D721Med (cell line): ENCODE data around the gene MORC1.

Experiments
- DNase-seq: peaks from one replicate; pipeline ENCODE4 v3.0.0; 2011; ENCODE audit warnings: low spot score; ENCODE audit not compliant: insufficient read length
- FAIRE-seq: peaks from 2 replicates; lab custom pipeline; 2011; peaks lifted over from hg19 to GRCh38; lab: Jason Lieb, UNC
- TF ChIP-seq, protein P1 (sequence below): IDR thresholded peaks from 2 replicates; pipeline ENCODE4 v1.5.1; 2012; ENCODE audit warnings: mild to moderate bottlenecking, control low read depth; ENCODE audit not compliant: insufficient read depth; ENCODE audit errors: missing control alignments

MORC1 gene

DNA sequence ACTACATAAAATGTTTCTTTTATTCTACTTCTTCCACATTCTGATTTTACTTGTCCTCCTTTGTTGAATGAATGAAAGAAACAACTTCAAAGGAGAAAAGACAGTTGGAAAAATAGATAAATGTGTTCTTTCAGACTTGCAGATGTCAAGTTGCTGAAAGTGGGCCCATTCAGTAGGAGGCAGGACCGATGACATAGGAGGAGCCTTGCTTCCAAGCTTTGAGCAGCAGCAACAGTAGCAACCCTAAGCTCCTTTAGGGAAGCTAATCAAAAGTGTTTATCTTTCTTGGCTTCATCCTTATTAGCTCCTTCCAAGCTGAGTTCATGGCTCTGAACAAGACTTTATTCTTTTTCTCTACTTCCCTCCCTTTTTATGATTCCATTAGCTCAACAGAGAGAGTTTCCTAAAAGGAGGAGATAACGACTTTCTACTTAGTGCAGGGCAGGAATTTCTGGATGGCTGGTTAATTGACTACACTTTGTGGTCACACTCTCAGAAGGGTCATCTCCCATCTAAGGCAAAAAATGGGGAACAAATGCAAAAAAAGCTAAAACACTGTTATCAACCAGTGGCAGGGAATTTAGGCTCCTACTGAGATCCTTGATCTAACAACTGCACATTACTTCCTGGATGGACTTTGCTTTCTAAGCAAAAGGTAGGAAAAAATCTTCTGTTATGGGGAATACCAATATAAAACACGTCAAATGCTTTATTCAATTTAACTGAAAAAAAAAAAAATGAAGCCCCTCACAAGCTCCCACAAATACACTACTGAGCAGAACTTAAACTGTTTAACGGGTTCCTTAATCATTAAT, 4.8 kb downstream of the MORC1 start:
- TF ChIP-seq, protein P1, sequence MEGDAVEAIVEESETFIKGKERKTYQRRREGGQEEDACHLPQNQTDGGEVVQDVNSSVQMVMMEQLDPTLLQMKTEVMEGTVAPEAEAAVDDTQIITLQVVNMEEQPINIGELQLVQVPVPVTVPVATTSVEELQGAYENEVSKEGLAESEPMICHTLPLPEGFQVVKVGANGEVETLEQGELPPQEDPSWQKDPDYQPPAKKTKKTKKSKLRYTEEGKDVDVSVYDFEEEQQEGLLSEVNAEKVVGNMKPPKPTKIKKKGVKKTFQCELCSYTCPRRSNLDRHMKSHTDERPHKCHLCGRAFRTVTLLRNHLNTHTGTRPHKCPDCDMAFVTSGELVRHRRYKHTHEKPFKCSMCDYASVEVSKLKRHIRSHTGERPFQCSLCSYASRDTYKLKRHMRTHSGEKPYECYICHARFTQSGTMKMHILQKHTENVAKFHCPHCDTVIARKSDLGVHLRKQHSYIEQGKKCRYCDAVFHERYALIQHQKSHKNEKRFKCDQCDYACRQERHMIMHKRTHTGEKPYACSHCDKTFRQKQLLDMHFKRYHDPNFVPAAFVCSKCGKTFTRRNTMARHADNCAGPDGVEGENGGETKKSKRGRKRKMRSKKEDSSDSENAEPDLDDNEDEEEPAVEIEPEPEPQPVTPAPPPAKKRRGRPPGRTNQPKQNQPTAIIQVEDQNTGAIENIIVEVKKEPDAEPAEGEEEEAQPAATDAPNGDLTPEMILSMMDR, result no peak
- no peak for DNase-seq
- FAIRE-seq, result peak; percentile 11

DNA sequence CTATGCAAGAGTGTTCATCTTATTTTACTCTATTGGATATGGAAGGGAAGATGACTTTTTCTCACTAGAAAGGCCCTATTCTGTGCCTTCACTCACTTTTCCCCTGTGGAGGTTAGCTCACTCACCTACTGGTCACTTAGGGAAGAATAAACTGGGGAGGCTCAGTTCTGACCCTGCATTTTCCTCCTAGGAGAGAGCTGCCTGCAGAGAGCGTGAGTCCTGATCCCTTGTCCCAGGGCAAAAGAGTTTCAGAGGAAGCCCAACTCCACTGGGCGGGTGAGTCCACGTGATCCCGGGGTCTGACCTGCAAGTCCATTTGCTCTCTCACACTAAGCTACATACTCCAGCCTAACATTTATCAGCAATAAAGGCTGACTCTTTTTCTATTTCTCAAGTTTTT, 8.4 kb downstream of the MORC1 start:
- TF ChIP-seq, protein P1, result no peak
- FAIRE-seq (no peak), DNase-seq (no peak)

DNA sequence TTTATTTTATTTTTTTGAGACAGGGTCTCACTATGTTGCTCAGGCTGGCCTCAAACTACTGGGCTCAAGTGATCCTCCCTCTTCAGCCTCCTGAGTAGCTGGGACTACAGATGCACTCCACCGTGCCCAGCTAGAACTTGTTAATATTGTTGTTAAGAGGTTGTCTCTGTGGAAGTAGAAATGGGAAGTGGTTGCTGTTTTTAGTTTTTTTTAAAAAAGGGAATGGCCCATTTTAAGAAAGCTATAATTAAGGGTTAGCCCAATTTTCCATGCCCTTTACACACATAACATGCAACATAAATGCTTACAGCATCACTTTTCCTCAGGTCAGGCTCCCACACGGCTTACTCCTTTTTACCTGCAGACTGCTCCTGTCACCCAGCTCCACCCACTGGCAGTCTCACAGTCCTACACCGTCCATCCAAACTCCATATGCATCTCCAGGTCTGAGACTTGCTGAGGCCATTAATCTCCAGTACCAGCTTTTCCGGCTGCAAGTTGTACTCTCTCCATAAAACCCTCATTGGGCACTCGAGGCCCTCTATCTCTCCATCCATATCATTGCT, 19.8 kb downstream of the MORC1 start:
- TF ChIP-seq, protein P1, result peak; percentile 19
- no peak for DNase-seq
- FAIRE-seq, result no peak

DNA sequence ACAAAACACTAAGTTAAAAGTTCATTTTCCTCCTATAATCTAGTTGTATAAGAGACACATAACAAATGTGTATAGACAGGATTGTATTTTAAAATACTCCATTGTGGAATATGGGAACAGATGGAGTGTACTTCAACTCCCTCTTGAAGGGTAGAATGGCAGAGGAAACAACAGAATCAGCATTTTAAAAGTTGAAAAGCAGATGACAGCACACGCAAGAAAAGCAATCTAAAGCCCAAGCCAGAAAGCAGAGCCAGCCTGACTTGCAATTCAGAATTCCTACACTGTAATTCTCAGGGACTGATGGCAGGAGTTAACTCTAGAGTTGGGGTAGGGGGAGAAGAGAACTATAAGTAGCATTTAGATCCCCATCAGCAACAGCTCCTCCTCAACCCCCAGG, 22.8 kb downstream of the MORC1 start:
- no peak for FAIRE-seq
- TF ChIP-seq, protein P1, result no peak

DNA sequence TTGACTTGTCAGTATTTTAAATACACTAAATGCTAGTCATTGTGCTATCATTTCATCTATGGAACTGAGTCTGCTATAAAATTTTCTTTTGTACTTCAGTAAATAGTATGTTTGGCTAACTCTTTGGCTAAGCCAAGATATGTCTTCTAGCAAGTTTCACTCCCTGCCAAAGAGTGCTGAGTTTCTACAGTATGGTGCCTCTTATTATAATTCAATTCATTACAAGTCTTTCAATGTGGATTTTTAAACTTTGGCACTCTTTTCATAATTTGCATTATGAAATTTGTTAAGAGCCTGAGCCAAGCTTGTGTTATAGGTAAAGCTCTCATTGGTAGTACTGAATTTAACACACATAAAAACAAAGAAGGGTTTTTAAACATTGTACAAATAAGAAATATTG, 24.4 kb downstream of the MORC1 start:
- TF ChIP-seq, protein P1, result no peak

More for the DNA sequence above, 22.8 kb downstream of the MORC1 start:
- DNase-seq, result no peak

DNA sequence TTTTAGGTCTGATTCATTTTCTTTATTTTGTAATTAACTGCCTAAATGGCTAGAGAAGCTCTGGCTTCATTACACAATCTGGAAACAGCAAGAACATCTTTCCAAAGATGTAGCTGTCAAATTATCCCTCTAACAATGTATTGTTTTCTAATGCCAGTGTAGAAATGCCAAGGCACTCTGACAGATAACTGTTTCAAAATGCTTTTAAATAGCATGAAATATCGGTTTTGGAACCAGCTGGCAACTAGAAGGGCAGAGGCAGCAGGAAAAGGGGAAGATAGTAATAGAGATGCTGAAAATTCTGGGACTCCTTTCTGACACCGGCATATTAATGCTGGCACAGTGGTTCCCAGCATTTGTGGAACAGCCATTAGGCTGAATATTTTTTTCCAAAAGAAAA, 26.1 kb downstream of the MORC1 start:
- DNase-seq (no peak), FAIRE-seq (peak; percentile 29)
- TF ChIP-seq, protein P1, result no peak

More for the DNA sequence above, 24.4 kb downstream of the MORC1 start:
- DNase-seq (no peak), FAIRE-seq (no peak)

DNA sequence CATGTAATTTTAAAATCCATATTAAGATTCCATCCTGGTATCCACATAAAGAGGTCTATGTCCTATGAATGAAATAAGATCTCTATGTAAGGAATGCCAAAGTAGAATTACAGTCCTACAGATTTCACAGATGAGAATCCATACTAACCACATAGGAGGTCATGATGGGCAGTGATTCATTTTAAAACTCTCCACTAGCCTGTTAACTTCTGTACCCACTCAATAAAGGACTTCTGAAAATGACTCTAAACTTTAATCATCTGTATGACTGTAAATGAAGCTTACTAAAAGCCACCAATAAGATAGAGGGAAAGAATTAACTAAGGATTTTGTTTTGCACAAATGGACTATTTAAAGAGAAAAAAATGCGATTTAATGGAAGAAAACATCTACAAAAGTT, 28.7 kb downstream of the MORC1 start:
- DNase-seq (no peak), FAIRE-seq (no peak)
- TF ChIP-seq, protein P1, result no peak
